HEK293T (cell line): ENCODE measurements around the gene RNF13.

Experiments
- CTCF ChIA-PET: fragments of 350-600 bp; formaldehyde crosslinking; extraction: SDS; loops from one replicate; lab custom pipeline; 2021; ENCODE audit warnings: antibody characterized with exemption, inconsistent platforms; lab: Yijun Ruan, JAX
- POLR2A ChIA-PET: fragments of 350-600 bp; formaldehyde crosslinking; extraction: SDS; loops from one replicate; lab custom pipeline; 2020; ENCODE audit warnings: antibody characterized with exemption, inconsistent platforms; lab: Yijun Ruan, JAX
- DNase-seq: peaks from one replicate; pipeline ENCODE4 v3.0.0; 2012; ENCODE audit warnings: mixed read lengths; ENCODE audit errors: extremely low spot score
- ARNT ChIP-seq: fragments of 450-650 bp; IDR thresholded peaks from 2 replicates; pipeline ENCODE4 v1.6.1; 2017; ENCODE audit warnings: mild to moderate bottlenecking
- BHLHE40 ChIP-seq: fragments of 450-650 bp; IDR thresholded peaks from 2 replicates; pipeline ENCODE4 v1.6.1; 2016; ENCODE audit warnings: mild to moderate bottlenecking, moderate library complexity, borderline replicate concordance
- CTBP1 ChIP-seq: fragments of 450-650 bp; IDR thresholded peaks from 2 replicates; pipeline ENCODE4 v1.6.1; 2016; ENCODE audit warnings: borderline replicate concordance
- ELF4 ChIP-seq: fragments of 450-650 bp; IDR thresholded peaks from 2 replicates; pipeline ENCODE4 v1.6.1; 2017; ENCODE audit warnings: antibody characterized with exemption
- FOXA1 ChIP-seq: fragments of 450-650 bp; IDR thresholded peaks from 2 replicates; pipeline ENCODE4 v1.6.1; 2016; ENCODE audit warnings: mild to moderate bottlenecking
- FOXK2 ChIP-seq: fragments of 450-650 bp; IDR thresholded peaks from 2 replicates; pipeline ENCODE4 v1.6.1; 2016; ENCODE audit warnings: mild to moderate bottlenecking
- FOXM1 ChIP-seq: fragments of 450-650 bp; IDR thresholded peaks from 2 replicates; pipeline ENCODE4 v1.6.1; 2017; ENCODE audit warnings: mild to moderate bottlenecking, borderline replicate concordance
- HDGF ChIP-seq: fragments of 450-650 bp; IDR thresholded peaks from 2 replicates; pipeline ENCODE4 v1.6.1; 2017; ENCODE audit warnings: antibody characterized with exemption, borderline replicate concordance
- L3MBTL2 ChIP-seq: fragments of 450-650 bp; conservative IDR thresholded peaks from 2 replicates; pipeline ENCODE4 v1.6.1; 2016; ENCODE audit warnings: mild to moderate bottlenecking
- LEF1 ChIP-seq: fragments of 450-650 bp; IDR thresholded peaks from 2 replicates; pipeline ENCODE4 v1.6.1; 2017; ENCODE audit warnings: mild to moderate bottlenecking, borderline replicate concordance
- NFRKB ChIP-seq: fragments of 450-650 bp; IDR thresholded peaks from 2 replicates; pipeline ENCODE4 v1.6.1; 2016; ENCODE audit warnings: mild to moderate bottlenecking, moderate library complexity
- PKNOX1 ChIP-seq: fragments of 450-650 bp; IDR thresholded peaks from 2 replicates; pipeline ENCODE4 v1.6.1; 2016
- SP1 ChIP-seq: fragments of 450-650 bp; IDR thresholded peaks from 2 replicates; pipeline ENCODE4 v1.6.1; 2017
- SUZ12 ChIP-seq: fragments of 450-650 bp; IDR thresholded peaks from 2 replicates; pipeline ENCODE4 v1.6.1; 2016; ENCODE audit warnings: mild to moderate bottlenecking
- TARDBP ChIP-seq: fragments of 450-650 bp; IDR thresholded peaks from 2 replicates; pipeline ENCODE4 v1.6.1; 2016
- ZNF384 ChIP-seq: fragments of 450-650 bp; IDR thresholded peaks from 2 replicates; pipeline ENCODE4 v1.6.1; 2016

The RNF13 gene

DNA sequence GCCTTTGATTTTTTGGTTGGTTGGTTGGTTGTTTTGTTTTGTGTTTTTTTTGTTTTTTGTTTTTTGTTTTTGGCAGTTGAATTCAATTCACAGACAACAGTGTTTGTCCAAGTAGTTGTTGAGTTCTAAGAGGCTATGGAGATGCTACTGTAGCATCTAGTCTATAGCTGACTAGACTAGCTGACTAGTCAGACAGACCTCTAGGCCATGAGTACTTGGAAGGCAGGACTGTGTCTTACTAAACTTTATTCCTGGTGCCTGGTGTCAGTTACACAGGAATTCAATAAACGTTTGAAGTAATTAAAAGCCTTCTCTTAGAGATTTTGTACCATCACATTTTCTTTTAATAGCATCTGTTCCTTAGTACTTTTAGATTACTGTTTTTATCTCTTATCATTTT, 35.7 kb downstream of the RNF13 start:
- DNase-seq = no peak
- POLR2A ChIA-PET = no interaction called here
- CTCF ChIA-PET = no interaction called here
- no peak for TF ChIP-seq ELF4
- TF ChIP-seq CTBP1 = no peak
- no peak for TF ChIP-seq LEF1
- TF ChIP-seq FOXK2 = no peak
- TF ChIP-seq FOXA1 = no peak
- no peak for TF ChIP-seq L3MBTL2
- TF ChIP-seq HDGF = no peak
- no peak for TF ChIP-seq ARNT
- TF ChIP-seq NFRKB = no peak
- TF ChIP-seq SUZ12 = no peak

- CTCF ChIA-PET = no interaction called here
- no peak for TF ChIP-seq FOXA1
- no peak for TF ChIP-seq TARDBP
- TF ChIP-seq L3MBTL2 = no peak
- TF ChIP-seq ARNT = no peak
- no peak for TF ChIP-seq CTBP1
- TF ChIP-seq HDGF = no peak
- TF ChIP-seq SP1 = no peak
- POLR2A ChIA-PET = no interaction called here
- DNase-seq = no peak
Observed at GRCh38 chr3:149850787-149851584, 38.0 kb downstream of the RNF13 start.

DNA sequence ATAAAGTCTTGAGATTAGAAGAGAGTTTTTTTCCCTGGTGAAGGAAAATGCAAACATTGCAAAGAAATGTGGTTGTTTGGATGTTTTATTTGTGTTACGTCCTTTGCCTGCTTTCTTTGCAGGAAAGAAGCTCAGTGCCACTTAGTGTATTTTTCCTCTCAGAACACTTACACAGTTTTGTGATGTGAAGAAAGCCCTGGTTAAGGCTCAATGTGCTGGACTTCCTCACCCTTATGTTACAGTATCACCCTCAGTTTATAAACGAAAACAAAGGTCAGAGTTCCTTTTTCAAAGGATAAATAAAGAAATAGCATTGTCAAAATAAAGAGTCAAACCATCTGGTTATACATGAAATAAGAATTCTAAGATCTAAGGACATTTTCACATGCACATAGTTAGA, 45.9 kb downstream of the RNF13 start:
- TF ChIP-seq SUZ12 = no peak
- TF ChIP-seq BHLHE40 = no peak
- no peak for TF ChIP-seq PKNOX1
- TF ChIP-seq NFRKB = no peak
- TF ChIP-seq SP1 = no peak
- no peak for TF ChIP-seq FOXK2
- TF ChIP-seq L3MBTL2 = no peak
- TF ChIP-seq ARNT = no peak
- no peak for TF ChIP-seq HDGF
- TF ChIP-seq ELF4 = no peak
- TF ChIP-seq FOXM1 = no peak
- TF ChIP-seq LEF1 = no peak
- no peak for TF ChIP-seq CTBP1
- TF ChIP-seq FOXA1 = no peak
- ChIA-PET CTCF (interaction anchor here (0.6 kb wide), 1 partner anchor 126 kb away, joined by 3 read pairs; no protein-coding TSS in a partner anchor), POLR2A (no interaction called here)
- DNase-seq = no peak

DNA sequence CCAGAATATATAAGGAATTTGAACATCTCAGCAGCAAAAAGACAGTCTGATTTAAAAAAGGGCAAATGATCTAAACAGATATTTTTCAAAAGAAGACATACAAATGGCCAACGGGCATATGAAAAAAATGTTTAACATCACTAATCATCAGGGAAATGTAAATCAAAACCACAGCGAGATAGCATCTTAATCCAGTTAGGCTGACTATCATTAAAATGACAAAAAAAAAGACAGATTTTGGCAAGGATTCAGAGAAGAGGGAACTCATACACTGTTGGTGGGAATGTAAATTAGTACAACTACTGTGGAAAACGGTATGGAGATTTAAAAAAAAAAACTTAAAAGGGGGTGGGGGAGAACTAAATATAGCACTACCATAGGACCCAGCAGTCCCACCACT, 47.9 kb downstream of the RNF13 start:
- ChIA-PET POLR2A (no interaction called here), CTCF (no interaction called here)
- no peak for TF ChIP-seq CTBP1
- TF ChIP-seq FOXK2 = no peak
- no peak for TF ChIP-seq FOXA1
- no peak for TF ChIP-seq SUZ12
- no peak for TF ChIP-seq TARDBP
- no peak for DNase-seq

DNA sequence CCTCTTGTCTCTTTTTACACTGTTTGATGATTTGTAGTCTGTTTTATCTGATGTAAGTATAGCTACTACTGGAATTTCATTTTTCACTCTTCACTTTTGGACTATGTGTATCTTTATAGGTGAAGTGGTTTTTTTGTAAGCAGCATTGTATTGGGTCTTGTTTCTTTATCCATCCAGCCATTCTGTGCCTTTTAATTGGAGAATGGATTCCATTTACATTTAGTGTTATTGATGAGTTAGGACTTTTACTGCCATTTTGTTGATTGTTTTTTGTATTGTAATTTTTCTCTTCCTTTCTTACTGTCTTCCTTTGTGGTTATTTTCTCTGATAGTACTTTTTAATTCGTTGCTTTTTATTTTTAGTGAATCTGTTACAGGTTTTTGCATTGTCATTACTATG, 54.5 kb downstream of the RNF13 start:
- ChIA-PET CTCF (no interaction called here), POLR2A (no interaction called here)
- TF ChIP-seq TARDBP = no peak
- no peak for DNase-seq

- no peak for TF ChIP-seq FOXA1
- TF ChIP-seq BHLHE40 = no peak
- no peak for TF ChIP-seq FOXK2
- no peak for TF ChIP-seq ZNF384
- TF ChIP-seq FOXM1 = no peak
- no peak for TF ChIP-seq ARNT
- TF ChIP-seq L3MBTL2 = no peak
- TF ChIP-seq CTBP1 = no peak
- TF ChIP-seq TARDBP = no peak
- no peak for TF ChIP-seq ELF4
- no peak for TF ChIP-seq SUZ12
- TF ChIP-seq SP1 = no peak
- no peak for TF ChIP-seq NFRKB
- no peak for TF ChIP-seq PKNOX1
- DNase-seq = no peak
- CTCF ChIA-PET = no interaction called here
- POLR2A ChIA-PET = no interaction called here
Observed at GRCh38 chr3:149871855-149872254, 58.8 kb downstream of the RNF13 start.

- ChIA-PET CTCF (no interaction called here), POLR2A (no interaction called here)
- no peak for TF ChIP-seq FOXM1
- no peak for TF ChIP-seq BHLHE40
- TF ChIP-seq SP1 = no peak
- no peak for TF ChIP-seq CTBP1
- no peak for TF ChIP-seq FOXA1
- no peak for TF ChIP-seq HDGF
- TF ChIP-seq LEF1 = no peak
- TF ChIP-seq SUZ12 = no peak
- TF ChIP-seq ZNF384 = no peak
- no peak for TF ChIP-seq ELF4
- no peak for TF ChIP-seq L3MBTL2
- no peak for TF ChIP-seq NFRKB
- no peak for TF ChIP-seq PKNOX1
- TF ChIP-seq FOXK2 = no peak
- TF ChIP-seq TARDBP = no peak
- no peak for TF ChIP-seq ARNT
- DNase-seq = no peak
Observed at GRCh38 chr3:149872589-149872988, 59.6 kb downstream of the RNF13 start.
